ENCODE results near the gene PLXDC2.
"Not testable (repeated sequence)": the region's sequence is repeated elsewhere in the genome, so short reads cannot be mapped to it uniquely, and the experiment has no call there.

The PLXDC2 gene

GRCh38 chr10:19987931-19988330 lies 171.7 kb downstream of the PLXDC2 start:
- no peak for DNase-seq

- no peak for DNase-seq
Observed at GRCh38 chr10:19993714-19994315, 177.6 kb downstream of the PLXDC2 start.

DNA sequence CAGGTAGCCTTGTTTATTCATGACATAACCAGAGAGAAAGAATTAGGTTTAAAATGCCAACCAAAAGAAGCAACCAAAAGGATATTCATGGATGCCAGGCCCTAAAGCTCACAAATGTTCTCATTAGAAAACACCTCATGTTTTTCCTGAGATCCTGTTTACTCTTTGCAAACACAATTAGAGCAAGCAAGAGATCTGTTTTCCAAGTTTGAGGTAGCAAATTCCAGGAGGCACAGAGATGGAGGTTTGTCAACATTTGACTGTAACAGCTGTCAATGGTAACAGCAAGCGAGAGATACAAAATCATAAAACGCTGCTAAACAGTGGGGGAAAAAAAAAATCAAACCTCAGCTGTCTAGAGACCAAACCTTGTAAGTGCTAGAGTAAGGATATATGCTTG lies 182.2 kb downstream of the PLXDC2 start:
- no peak for DNase-seq

DNA sequence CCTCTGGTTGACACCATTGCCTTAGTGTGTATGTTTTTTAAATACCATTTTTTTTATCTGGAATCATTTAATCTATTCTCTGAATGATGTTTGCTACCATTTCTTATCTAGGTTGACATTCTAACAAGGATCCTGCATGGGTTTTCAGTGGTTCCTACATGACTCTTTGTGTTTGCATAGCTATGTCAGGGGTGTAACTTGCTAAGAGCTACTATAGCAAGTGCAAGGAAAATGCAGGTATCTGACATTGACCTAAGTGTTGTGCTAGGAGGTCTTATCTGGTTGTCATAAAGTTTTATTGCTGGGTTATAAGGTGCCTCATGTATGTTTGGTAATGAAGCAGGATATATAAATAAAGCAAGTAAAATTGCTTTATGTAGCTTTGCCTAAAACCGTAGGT lies 183.2 kb downstream of the PLXDC2 start:
- DNase-seq = no peak

- DNase-seq = not testable (repeated sequence)
Observed at GRCh38 chr10:20002026-20002425, 185.8 kb downstream of the PLXDC2 start.

DNA sequence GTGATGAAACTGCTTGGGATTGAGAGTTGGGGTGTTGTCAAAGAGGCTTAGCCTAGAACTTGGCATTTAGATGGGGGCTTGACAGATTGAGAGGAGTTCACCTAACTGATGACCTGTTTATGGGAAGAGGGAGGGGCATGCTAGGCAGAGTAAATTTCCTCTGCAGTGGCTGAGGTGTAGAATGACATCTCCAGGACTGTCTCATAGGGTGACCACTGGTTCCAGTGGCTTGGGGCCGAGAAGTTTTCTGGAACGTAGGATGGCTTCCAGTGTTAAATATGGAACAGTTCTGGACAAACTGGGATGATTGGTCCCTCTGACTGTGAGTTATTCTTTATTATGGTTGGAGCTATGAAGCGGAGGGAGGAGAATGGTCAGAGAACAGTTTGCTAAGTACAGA lies 186.4 kb downstream of the PLXDC2 start:
- no peak for DNase-seq

- DNase-seq = no peak
Observed at GRCh38 chr10:20004087-20004523, 187.9 kb downstream of the PLXDC2 start.

DNA sequence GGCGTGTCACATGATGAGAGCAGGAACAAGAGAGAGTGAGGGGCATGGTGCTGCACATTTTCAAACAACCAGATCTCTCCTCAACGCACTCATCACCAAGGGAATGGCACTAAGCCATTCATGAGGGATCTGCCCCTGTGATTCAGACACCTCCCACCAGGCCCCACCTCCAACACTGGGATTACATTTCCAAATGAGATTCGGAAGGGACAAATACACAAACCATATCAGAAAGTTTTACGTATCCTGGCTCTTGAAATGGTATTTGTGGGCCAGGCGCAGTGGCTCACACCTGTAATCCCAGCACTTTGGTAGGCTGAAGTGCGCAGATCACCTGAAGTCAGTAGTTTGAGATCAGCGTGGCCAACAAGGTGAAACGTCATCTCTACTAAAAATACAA lies 189.4 kb downstream of the PLXDC2 start:
- no peak for DNase-seq

DNA sequence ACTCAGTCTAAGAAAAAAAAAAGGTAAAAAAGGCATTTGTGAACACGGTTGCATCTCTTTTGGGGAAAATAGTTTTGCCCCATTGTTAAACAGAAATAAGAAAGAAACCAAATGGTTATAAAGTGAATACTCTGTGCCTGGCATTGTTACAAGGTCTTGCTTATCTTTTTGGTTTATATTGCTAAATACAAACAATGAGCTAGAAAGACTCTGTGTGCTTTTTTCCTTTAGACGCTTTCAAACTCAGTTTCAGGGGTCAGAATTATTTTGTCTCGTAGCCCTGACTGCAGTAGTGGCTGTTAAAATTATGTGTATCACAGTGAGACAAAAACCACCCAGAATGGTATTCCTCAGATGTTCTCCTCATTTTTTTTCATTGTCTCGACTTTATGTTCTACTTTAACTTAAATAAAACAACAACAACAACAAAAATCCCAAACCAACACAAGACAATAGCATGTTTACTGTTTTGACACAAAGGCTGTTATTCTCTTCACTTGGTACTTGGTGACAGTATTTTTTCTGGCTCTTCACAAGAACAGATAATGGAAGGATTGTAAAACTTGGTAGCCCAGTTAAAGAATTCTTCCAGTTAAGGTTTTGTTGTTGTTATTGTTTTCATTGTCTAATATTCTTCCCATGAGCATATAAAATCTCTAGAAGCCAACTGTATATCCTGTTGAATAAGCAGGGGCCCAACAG lies 190.1 kb downstream of the PLXDC2 start:
- DNase-seq = no peak

GRCh38 chr10:20007426-20007825 lies 191.2 kb downstream of the PLXDC2 start:
- no peak for DNase-seq

- DNase-seq = no peak
Observed at GRCh38 chr10:20013991-20014750, 197.9 kb downstream of the PLXDC2 start.

DNA sequence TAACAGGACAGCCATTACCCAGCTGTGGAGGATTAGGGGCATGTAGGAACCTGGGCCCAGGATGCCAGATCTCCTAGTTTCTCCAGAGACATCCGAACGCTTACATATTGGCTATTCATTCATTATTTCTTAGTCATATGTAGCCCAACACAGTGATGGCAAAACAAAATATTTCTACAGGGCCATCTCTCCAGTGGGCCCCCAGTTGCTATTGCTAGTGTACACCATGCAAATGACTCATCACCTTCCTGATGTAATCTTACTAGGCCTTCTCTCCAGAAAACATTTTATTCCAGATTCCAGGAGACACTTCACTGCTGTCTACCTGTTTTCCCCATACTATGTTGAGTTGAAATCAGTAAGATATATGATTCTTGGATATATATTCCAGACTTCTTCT lies 201.7 kb downstream of the PLXDC2 start:
- DNase-seq = no peak

DNA sequence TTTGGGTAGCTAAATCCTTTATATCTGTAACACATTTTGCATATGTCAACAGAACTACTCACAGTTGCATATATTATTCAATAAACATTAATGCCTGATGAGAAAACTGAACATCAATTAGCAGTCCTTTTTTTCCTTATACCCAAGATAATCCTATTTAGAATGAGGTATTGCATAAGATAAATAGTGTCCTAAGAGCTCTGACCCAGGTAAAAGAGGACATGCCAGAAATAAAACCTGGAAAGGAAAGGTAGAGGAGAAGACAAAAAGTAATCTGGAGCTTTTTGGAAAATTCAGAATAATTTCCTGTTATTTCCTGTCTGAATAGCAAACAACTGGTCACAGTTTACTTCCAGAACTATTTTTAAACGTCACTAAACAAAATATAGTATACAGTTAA lies 204.4 kb downstream of the PLXDC2 start:
- no peak for DNase-seq

DNA sequence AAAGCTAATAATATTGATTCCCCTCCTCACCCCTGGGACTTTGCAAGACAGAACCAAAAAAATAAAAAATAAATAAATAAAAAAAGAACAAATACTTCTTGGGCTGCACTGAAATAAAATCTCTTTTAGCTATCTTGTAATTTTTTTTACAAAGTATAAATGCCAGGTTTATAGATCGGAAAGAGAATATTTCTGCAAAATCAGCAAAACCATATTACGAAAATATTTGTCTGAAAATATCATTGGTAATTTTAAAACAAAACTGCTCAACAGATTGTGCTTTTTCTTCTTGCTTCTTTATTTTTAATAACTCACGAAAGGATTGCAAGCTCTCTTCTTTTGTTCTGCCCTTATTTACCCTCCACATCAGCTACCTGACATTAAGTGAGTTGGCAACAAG lies 213.3 kb downstream of the PLXDC2 start:
- no peak for DNase-seq

- DNase-seq = no peak
Observed at GRCh38 chr10:20033476-20033875, 217.2 kb downstream of the PLXDC2 start.

- DNase-seq = no peak
Observed at GRCh38 chr10:20034732-20035131, 218.5 kb downstream of the PLXDC2 start.

DNA sequence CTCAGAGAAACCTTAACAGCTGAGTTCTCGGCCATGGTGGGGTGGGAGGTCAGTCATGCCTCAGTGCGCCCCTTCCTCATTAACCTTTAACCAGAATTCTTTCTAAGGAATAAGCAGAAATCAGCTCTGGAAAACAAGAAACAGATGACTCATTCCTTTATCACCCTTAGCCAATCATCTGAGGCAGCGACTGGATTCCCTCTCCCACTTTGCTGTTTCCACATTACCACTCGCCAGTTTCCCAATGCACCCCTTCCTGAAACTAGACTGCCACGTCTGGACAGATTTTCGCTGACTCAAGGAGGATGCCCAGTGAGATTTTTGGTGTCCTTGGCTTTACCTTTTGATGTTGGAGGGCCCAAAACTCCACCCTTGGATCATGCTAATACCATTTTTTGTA lies 223.8 kb downstream of the PLXDC2 start:
- no peak for DNase-seq

DNA sequence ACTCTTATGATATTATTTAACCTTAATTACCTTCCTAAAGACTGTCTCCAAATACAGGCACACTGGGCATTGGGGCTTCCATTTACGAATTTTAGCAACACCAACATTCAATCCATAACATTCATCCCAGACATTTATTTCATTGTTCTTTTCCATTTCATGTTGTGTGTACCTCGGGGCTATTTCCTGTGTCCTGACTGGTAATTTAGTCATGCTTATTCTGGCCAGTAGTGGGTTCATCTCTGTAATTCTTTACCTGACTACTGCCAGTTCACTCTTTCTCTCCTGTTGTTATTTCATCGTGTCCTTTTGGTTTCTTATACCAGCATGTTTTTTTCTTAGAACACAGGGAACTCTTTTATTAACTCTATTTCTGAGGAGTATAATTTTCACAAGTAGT lies 225.7 kb downstream of the PLXDC2 start:
- DNase-seq = no peak

- DNase-seq = not testable (repeated sequence)
Observed at GRCh38 chr10:20045100-20045499, 228.9 kb downstream of the PLXDC2 start.

DNA sequence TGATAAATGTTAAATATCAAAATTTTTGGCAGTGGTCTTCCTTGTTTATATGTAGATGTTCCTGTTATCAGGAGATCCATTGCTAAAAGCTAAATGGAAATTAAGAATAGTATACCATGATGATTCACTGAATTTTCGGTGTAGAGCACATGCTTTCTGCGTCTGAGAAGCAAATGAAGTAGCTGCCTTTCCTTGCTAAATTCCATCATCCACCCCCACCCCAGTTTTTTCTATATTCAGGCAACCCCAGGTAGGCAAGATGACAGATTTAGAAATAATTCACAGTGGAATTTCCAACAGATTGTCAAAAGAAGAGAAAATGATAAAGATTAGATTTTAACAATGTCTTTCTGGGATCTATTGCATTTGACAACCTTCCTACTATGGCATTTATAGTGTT lies 231.9 kb downstream of the PLXDC2 start:
- no peak for DNase-seq

GRCh38 chr10:20058135-20058534 lies 241.9 kb downstream of the PLXDC2 start:
- no peak for DNase-seq

- DNase-seq = no peak
Observed at GRCh38 chr10:20059084-20059835, 243.0 kb downstream of the PLXDC2 start.

GRCh38 chr10:20065814-20066213 lies 249.6 kb downstream of the PLXDC2 start:
- DNase-seq = no peak
